DND-41 (cell line): Measurements from ENCODE around the gene TREH.

Experiments used
- CTCF ChIP-seq: IDR thresholded peaks from 2 replicates; pipeline ENCODE4 v1.5.1; 2012; ENCODE audit warnings: borderline replicate concordance, low read length, moderate library complexity, mild to moderate bottlenecking; ENCODE audit not compliant: poor library complexity, severe bottlenecking; ENCODE audit errors: extremely low read depth
- EZH2 ChIP-seq: IDR thresholded peaks from 3 replicates; pipeline ENCODE4 v1.6.1; 2012; ENCODE audit warnings: borderline replicate concordance, low read depth, mild to moderate bottlenecking, moderate library complexity, low read length, inconsistent platforms; ENCODE audit not compliant: severe bottlenecking

- TF ChIP-seq CTCF (no peak), EZH2 (no peak)
Observed at GRCh38 chr11:118658429-118659313, 20.8 kb downstream of the TREH start.
